OCI-LY3 (cell line): ENCODE results near the gene RGS6.

Source experiments
- H2AFZ ChIP-seq: fragments of 200-600, 300-600 bp; shearing (Covaris generic); 2 replicates; pipeline ENCODE4 v1.6.0; 2014; ENCODE audit warnings: antibody characterized with exemption, low read depth, low read length
- H3K27ac ChIP-seq: fragments of 200-600, 300-600 bp; sonication (generic); 2 replicates; pipeline ENCODE4 v1.5.1; 2014; ENCODE audit warnings: mild to moderate bottlenecking, low read length, moderate library complexity, mixed read lengths
- H3K27me3 ChIP-seq: fragments of 200-600, 300-600 bp; sonication (generic); 2 replicates; pipeline ENCODE4 v1.6.1; 2014; ENCODE audit warnings: low read depth, low read length, mixed read lengths
- H3K36me3 ChIP-seq: fragments of 200-600, 300-600 bp; sonication (generic); replicated peaks from 2 replicates; pipeline ENCODE3; 2014; ENCODE audit warnings: low read depth, low read length, mixed read lengths
- H3K4me1 ChIP-seq: fragments of 300-600, 200-600 bp; sonication (generic); 2 replicates; pipeline ENCODE4 v1.6.1; 2014; ENCODE audit warnings: low read length, mixed read lengths
- H3K4me2 ChIP-seq: fragments of 200-600, 300-600 bp; sonication (generic); 2 replicates; pipeline ENCODE4 v1.6.1; 2014; ENCODE audit warnings: low read length, mixed read lengths
- H3K4me3 ChIP-seq: fragments of 300-600, 200-600 bp; sonication (generic); 2 replicates; pipeline ENCODE4 v1.5.1; 2014; ENCODE audit warnings: antibody characterized with exemption, mild to moderate bottlenecking, low read length, moderate library complexity
- H3K79me2 ChIP-seq: fragments of 300-600, 200-600 bp; shearing (Covaris generic); 2 replicates; pipeline ENCODE4 v1.6.1; 2014; ENCODE audit warnings: mild to moderate bottlenecking, low read length, mixed read lengths
- H3K9ac ChIP-seq: fragments of 300-600, 200-600 bp; shearing (Covaris generic); 2 replicates; pipeline ENCODE4 v1.6.0; 2014; ENCODE audit warnings: mild to moderate bottlenecking, low read length, moderate library complexity
- H3K9me3 ChIP-seq: fragments of 200-600, 300-600 bp; shearing (Covaris generic); 2 replicates; pipeline ENCODE4 v1.6.1; 2014; ENCODE audit warnings: low read length, mixed read lengths; ENCODE audit not compliant: insufficient read depth
- H4K20me1 ChIP-seq: fragments of 200-600, 300-600 bp; sonication (generic); 2 replicates; pipeline ENCODE4 v1.6.1; 2016; ENCODE audit warnings: low read length, mixed read lengths; ENCODE audit not compliant: insufficient read depth
- EZH2phosphoT487 ChIP-seq: fragments of 200-600 bp; shearing (Covaris generic); IDR thresholded peaks from 2 replicates; pipeline ENCODE4 v1.6.1; 2018; ENCODE audit warnings: antibody characterized with exemption, mixed run types, low read depth
- TF ChIP-seq, protein P1 (sequence below): fragments of 200-600, 300-600 bp; sonication (generic); IDR thresholded peaks from 2 replicates; pipeline ENCODE4 v1.5.1; 2014; ENCODE audit warnings: antibody characterized with exemption, low read length, low read depth

RGS6 gene

DNA sequence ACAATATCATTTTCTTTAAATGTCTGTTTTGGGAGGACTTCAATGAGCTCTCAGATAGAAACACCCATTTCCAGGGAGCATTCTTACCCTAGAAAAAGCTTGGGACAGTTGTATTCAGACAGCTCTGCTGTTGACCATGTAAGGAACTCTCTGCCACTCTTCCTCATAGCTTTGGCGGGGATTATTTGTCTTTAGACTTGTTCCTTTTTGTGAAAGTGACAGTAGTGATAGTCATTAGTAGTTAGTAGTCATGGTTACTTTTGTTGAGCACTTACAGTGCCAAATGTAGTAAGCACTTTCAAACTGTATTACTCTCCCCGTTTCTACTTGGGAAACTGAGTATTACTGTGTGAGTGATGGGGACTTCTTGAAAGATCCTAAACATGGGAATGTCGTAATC is 167.3 kb downstream of the RGS6 start:
- no peak overlapping the region for H3K4me3 ChIP-seq
- peaks cover 45% of the 10 kb centered on the region for H3K27me3 ChIP-seq
- H3K9ac ChIP-seq = no peak overlapping the region
- no peak overlapping the region for H3K27ac ChIP-seq
- H3K36me3 ChIP-seq = no peaks in the 10 kb centered on the region
- peaks cover 10% of the 10 kb centered on the region for H3K4me1 ChIP-seq
- no peak overlapping the region for H3K4me2 ChIP-seq
- TF ChIP-seq EZH2phosphoT487 = no peak
- TF ChIP-seq, protein P1, sequence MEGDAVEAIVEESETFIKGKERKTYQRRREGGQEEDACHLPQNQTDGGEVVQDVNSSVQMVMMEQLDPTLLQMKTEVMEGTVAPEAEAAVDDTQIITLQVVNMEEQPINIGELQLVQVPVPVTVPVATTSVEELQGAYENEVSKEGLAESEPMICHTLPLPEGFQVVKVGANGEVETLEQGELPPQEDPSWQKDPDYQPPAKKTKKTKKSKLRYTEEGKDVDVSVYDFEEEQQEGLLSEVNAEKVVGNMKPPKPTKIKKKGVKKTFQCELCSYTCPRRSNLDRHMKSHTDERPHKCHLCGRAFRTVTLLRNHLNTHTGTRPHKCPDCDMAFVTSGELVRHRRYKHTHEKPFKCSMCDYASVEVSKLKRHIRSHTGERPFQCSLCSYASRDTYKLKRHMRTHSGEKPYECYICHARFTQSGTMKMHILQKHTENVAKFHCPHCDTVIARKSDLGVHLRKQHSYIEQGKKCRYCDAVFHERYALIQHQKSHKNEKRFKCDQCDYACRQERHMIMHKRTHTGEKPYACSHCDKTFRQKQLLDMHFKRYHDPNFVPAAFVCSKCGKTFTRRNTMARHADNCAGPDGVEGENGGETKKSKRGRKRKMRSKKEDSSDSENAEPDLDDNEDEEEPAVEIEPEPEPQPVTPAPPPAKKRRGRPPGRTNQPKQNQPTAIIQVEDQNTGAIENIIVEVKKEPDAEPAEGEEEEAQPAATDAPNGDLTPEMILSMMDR = no peak
- no peaks in the 10 kb centered on the region for H3K79me2 ChIP-seq
- H4K20me1 ChIP-seq = no peaks in the 10 kb centered on the region
- H3K9me3 ChIP-seq = no peaks in the 10 kb centered on the region
- H2AFZ ChIP-seq = no peak overlapping the region

DNA sequence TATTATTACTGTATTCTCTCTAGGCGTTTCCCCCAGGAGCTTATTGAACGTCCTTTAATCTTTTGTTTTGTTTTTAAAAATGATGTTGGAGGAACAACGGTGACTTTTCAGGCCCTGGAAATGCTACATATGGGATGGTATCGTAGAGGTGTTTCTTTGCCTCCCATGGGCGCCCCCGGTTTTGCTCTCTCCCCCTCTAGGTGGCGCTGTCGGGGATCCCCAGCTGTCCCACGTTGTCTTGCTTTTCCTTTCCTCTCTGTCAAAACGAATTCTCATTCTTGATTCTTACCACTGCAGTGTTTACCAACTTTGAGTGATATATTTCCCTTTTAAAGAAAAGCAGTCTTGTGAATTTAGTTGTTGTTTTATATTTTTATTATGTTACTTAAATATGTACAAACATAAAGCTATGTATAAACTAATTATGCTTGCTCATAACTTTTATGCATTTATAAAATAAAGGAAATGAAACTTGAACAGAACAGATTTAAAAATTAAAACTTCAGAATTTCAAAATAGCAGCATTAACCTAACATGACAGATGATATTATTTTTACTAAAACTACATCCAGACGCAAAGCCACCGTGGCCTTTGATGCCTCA is 171.9 kb downstream of the RGS6 start:
- H3K79me2 ChIP-seq = no peaks in the 10 kb centered on the region
- H3K4me2 ChIP-seq = peak overlapping the region; percentile 2; the same call in 1 of the 2 replicates
- TF ChIP-seq, protein P1 = peak; percentile 85
- TF ChIP-seq EZH2phosphoT487 = no peak

DNA sequence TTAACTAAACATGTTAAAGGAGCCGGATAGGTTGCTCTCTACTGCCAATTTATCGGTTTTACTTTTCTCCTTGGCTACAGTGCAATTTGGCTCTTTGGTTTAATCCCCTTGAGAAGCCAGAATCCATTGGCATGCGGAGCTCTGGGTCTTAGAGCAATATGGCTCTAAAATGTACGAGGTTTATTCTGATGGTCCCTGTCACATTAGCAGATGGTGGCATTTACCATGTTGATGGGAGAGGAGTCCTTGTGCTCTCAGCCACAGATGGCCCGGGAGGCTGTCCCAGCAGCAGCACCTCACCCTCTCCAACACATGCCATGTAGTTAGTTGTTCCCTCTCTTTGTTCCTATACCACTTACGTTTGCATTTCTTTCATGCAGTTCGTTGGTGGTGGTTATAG is 179.7 kb downstream of the RGS6 start:
- Histone ChIP-seq H3K4me2 (no peak overlapping the region), H3K36me3 (no peaks in the 10 kb centered on the region), H4K20me1 (no peaks in the 10 kb centered on the region), H3K4me3 (no peak overlapping the region), H3K79me2 (no peaks in the 10 kb centered on the region), H3K9me3 (no peaks in the 10 kb centered on the region), H3K27ac (no peak overlapping the region), H3K27me3 (peaks cover 73% of the 10 kb centered on the region), H3K4me1 (no peaks in the 10 kb centered on the region), H2AFZ (no peak overlapping the region), H3K9ac (no peak overlapping the region)
- TF ChIP-seq EZH2phosphoT487 = no peak
- TF ChIP-seq, protein P1 = no peak

More for the DNA sequence above, 171.9 kb downstream of the RGS6 start:
- Histone ChIP-seq H3K9me3 (no peaks in the 10 kb centered on the region), H3K4me3 (no peak overlapping the region), H3K4me1 (no peaks in the 10 kb centered on the region), H4K20me1 (no peaks in the 10 kb centered on the region), H3K36me3 (no peaks in the 10 kb centered on the region), H3K27me3 (peaks cover 45% of the 10 kb centered on the region), H3K9ac (no peak overlapping the region), H3K27ac (no peak overlapping the region), H2AFZ (no peak overlapping the region)

DNA sequence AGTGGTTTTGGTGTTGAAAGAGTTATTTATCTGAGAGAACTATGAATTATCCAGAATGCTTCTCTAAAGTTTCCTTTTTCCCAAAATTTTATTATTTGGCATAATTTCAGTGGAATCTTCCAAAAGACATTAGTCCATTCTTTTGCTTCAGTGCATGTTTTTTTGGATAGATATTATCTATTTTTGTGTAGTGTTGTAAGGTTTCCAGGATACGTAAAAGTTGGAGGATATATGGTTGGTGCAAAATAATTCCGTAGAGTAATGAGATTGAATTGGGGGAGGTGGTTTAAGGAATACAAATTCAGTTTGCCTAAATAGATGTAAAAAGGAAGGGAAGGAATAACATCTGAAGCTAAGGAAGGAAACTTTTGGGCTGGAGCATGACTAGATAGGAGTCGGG is 186.6 kb downstream of the RGS6 start:
- H3K36me3 ChIP-seq = no peaks in the 10 kb centered on the region
- H3K79me2 ChIP-seq = no peaks in the 10 kb centered on the region
- H3K4me1 ChIP-seq = no peaks in the 10 kb centered on the region
- H3K27ac ChIP-seq = no peak overlapping the region
- H3K9me3 ChIP-seq = no peaks in the 10 kb centered on the region
- no peak overlapping the region for H3K4me2 ChIP-seq
- TF ChIP-seq, protein P1 = no peak
- TF ChIP-seq EZH2phosphoT487 = no peak
- peaks cover 63% of the 10 kb centered on the region for H3K27me3 ChIP-seq
- no peak overlapping the region for H3K9ac ChIP-seq
- no peak overlapping the region for H3K4me3 ChIP-seq
- no peaks in the 10 kb centered on the region for H4K20me1 ChIP-seq
- H2AFZ ChIP-seq = no peak overlapping the region
